Stimulated activated CD4-positive, alpha-beta T cell treated with anti-CD3 and anti-CD28 coated beads, Interleukin-1b, Interleukin-23, amount 100 ng/mL, for 48 hours (primary cell): Measurements from ENCODE around the gene TBX1.

Experiments
- DNase-seq: peaks from one replicate; pipeline ENCODE4 v3.0.0-alpha.2; 2020

TBX1 gene

DNA sequence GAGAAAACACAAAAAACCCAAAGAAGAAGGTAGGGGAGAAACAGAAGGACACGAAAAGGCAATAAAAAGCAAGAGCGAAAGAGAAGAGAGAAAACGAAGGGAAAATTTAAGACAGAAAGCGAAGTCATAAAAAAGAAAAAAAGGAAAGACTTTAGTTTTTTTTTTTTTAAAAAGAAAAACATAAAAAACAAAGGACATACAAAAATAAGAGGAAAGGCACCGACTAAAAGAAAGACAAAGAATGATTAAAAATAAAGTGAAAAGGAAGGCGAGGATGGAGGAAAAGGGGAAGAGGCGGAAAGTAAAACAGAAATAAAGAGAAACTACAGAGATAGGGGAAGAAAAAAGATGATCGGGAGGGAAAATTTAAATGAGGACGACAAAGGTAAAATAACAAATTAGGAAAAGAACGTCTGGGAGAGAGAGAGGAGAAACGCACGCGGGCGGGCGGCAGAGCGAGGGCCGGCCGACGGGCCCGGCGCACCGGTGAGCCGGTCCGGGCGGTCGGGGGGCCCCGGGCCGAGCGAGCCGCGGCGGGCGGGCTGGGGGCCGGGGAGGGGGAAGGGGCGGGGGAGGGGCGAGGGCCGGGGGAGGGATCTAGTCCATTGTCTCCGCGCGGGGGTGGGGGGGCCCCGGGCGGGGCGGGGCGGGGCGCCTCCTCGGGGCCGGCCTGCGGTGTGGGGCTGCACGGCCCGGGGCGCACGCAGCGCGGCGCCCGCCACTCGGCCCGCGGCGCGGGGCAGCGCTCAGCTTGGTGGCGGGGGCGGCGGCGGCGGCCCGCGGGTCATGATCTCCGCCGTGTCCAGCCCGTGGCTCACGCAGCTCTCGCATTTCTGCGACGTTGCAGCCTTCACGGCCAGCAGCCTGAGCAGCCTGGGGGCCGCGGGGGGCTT, at the start of gene TBX1:
TSS of gene TBX1 (plus strand) at position 721 of the 893 bp plus-strand sequence. CDS start at position 787, 66 bp downstream.
- DNase-seq, result no peak

DNA sequence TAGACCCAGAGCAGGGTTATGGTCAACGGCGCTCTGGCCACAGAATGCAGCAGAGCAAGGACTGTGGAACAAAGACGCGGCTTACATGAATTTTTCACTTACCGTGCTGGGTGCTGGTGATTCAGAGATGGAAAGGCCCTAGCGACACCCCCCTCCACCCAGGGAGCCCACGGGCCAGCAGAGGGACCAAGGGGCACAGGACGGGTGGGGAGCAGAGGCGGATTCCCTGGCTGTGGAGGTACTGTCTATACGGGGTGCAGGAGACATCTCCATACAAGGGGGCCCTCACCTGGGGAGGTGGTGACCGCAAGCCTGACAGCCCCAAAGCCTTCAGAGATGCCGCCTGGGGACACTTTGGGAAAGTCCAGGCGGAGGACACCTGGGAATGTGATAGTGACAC, 47.3 kb upstream of the TBX1 start:
- no peak for DNase-seq

DNA sequence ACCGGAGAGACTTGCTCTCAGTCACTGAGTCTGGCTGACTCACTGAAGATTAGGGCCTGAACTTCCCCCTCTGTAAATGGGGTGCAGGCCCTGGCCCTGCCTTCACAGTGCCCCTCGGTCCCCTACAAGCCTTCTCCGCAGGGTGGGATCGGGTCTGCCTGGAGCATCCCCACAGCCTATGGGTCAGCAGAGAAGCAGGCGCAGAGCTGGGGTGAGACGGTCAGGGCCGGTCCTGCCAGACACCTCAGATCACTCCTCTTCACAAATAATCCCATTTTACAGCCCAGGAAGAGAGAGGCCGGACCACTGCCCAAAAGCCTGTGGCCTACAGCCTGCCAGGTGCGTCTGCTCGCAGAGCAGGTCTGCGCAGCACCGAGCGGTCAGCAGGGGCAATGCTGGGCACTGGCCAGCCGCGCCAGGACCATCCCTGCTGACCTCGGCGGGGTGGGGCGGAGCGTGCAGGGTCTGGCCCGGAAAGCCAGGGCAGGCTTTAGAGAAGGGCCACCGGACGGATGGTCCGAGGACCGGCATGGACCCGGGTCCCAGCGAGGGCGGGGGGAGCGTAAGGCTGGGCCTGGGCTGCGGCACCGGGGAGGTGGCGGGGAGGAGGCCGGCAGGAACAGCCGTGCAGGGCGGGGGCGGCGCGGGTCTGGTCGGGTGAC, 46.8 kb upstream of the TBX1 start:
- DNase-seq, result no peak

DNA sequence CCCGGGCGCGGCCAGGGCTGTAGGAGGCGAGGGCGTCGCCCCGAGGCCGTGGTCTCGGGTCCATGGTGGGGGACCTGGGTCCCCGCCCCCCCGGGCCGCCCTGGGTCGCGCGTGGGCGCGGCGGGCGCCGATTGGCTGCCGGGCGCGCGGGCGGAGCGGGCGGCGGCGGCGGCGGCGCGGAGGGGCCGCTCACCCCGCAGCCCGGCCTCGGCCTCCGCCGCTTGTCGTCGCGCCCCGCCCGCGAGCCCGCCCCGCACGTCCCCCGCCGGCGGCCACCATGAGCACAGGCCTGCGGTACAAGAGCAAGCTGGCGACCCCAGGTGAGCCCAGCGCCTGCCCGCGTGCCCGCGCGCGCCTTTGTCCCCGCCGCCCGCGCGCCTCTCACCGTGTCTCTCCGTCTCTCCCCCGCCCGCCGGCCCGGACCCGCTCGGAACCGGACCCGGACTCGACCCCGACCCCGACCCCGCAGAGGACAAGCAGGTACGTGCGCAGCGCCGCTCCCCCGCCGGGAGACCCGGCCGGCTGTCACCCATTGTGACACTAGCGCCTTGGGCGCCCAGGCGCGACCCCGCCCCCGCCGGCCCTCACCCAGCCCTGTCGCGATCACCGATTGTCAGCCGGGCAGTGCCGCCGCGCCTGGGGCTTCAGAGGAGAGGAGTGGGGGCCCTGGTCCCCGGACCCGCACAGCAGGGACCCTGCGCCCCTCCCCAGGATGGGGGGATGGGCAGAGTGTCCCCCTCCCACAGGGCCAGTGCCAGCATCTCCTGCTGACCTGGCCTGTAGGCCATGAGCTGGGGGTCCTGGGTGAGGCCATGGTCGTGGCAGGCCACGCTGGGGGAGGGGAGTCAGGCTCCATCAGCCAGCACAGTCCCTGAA, 46.0 kb upstream of the TBX1 start, which contains the start of gene SEPTIN5:
TSS of gene SEPTIN5 (plus strand) at position 192 of the 876 bp plus-strand sequence. CDS start at position 278, 86 bp downstream.
- DNase-seq, result no peak

DNA sequence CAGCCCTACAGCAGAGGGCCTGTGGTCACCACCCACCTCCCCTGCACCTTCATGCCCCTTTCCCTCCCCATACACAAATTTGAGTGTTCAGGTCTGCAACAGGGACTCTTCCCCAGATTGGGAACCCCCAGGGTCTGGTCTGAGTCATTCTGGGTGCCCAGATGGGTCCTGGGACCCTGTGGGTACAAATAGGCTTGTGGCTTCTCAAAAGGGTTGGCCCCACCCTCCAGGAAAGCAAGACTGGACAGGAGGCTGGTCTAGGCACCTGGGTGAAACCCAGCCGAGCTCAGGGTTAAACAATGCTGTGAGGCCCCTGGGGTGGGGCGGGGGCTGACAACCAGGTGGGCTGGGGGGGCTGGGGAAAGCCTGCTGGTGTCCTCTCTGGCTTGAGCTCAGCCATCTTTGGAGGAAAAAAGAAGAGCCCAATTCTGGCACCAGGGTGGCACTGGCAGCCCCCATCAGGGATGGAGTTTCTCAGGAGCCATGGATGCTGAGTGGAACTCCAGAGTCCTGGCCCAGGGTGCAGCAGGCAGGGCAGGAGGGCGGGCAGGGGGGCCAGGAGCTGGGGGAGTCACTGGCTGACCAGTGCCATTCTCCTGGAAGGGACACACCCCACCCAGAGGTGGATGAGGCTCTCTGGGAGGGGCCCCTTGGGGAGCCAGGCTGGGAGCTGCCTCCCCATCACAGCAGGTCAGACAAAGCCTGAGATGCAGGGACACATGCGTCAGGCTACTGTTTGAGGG, 45.2 kb upstream of the TBX1 start:
- DNase-seq, result no peak

DNA sequence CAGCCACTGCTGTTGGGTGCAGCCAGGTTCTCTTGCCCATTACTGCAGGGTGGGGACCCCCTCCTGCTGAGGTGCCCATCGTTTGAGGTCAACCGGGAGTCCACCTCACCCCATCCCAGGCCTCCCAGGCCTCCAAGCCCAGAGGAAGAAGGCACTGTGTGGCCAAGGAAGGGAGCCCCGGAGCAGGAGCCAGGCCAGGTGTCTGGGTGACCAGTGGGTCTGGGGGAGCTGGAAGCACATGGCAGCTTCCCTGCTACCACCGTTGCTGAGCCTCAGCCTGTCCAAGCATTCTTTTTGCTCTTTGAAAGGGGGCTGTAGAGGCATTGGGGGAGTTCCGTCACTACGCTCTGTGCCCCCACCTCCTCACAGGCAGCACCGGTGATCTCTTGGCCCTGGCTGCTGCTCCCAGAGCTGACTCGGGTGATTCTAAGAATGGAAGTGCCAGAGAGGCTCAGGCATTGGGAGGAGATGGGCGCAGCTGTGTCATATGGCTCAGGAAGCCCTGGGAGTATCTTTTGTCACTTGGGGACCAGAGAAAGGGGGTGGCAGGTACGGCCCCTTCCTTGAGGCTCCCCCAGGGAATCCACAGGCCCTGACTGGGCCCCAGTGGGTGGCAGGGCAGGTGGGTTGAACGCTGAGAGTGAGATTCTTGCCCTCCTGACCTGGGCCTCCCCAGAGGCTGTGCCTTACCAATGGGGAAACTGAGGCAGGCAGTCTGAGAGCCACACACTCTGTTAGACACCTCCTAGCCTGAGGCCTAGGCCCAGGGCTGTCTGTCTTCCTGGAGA, 44.3 kb upstream of the TBX1 start:
- DNase-seq, result no peak

DNA sequence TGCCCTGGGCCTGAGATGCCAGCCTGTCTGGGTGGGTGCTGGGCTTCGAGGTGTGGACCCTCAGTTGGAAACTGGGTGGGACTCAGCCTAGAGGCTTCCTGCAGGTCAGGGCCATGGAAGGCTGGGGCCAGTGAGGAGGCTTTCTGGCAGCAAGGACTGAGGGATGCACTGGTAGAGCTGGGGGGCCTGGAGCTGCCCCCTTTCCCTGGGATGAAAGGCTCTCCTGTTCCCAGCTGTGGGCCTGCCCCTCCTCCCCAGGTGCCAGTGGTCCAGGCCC, 43.8 kb upstream of the TBX1 start:
- DNase-seq, result no peak

DNA sequence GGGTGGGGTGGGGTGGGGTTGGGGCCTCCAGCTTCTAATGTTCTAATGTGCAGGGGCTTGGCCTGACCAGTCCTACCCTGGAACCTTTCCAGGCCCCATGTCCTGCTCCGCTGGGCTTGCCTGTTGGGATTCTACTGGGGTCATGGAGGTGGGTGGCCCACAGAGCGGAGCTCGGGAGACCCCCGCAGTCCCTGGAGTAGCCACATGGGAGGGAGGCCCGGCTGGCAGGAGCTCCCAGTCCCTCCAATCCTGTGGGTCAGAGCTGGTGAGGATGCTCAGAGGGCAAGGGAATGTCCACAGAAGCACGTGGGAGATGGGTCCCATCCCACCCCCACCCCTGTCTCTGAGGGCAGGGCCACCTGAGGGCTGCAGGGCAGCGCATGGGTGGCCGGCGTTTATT, 43.4 kb upstream of the TBX1 start:
- no peak for DNase-seq

DNA sequence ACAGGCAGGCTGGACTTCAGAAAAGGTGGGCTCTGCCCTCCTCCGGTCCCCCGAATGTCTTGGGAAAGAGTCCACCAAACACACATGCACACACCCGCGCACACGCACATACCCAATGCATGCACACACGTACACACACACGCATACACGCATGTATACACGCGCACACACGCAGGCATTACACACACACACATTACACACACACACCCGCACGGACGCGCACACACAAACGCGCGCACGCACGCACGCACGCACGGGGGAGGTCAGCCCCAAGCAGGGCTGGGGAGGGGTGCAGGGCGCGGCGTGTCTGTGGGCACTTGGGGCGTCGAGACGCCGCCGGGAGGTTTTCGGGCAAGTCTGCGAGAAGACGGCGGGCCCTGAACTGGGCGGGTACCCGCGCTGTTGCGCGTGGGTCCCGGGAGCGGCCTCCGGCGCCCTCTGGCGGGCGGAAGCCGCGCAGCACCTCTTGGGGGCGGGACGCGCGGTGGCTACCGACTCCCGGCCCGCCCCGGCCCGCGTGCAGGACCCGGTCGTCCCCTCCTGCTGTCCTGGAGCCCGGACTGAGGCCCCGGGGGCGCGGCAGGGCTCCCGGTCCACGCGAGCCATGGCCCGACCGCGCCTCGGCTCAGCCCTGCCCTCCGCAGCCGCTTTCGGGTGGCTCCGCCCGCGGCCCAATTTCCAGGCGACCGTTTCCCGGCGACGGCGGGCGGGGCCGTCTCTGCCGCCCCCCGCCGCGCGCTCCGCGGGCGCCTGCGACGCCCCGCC, 42.7 kb upstream of the TBX1 start:
- peak; percentile 70 for DNase-seq

DNA sequence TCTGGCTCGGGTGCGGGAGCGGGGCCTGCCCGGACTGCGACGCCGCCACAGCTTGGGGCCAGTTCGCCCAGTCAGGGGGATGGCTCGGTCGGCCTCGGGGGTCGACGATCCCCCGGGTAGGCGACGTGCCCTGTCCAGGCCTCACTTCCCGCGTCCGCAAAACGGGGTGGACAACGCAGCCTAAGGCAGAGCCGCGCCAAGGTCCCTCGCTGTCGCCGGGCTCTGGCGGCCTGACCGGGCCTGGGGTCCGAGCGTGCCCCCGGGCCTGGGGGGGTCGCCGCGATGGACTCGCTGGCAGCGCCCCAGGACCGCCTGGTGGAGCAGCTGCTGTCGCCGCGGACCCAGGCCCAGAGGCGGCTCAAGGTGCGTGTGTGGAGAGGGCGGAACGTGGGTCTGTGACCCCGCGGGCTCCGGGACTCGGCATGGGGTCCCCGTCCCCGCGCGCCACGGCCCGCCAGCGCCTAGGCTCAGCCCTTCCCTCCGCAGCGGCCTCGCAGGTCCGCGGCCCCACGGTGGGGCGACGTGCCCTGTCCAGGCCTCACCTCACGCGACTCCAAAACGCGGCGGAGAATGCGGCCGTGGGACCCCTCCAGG, 42.0 kb upstream of the TBX1 start:
- DNase-seq, result no peak

DNA sequence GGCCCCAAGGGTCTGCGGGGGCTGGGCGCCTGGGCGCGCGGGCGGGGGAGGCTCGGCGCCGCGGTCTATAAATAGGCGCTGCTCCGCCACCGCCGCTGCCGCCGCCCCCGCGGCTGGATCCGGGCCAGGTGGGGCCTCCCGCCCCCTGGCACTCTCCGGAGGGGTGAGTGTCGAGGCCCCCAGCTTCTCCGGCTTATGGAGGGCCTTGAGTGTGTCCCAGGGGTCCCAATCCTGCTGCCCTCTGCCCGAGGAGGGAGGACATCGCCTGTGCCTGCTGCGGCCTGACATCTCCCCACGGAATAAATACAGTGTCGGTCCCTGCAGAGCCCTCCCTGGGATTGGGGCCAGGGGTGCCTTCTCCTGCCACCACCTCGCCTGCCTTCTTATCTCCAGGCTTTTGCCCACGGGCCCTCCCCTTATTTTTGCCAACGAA, 41.5 kb upstream of the TBX1 start:
- no peak for DNase-seq

DNA sequence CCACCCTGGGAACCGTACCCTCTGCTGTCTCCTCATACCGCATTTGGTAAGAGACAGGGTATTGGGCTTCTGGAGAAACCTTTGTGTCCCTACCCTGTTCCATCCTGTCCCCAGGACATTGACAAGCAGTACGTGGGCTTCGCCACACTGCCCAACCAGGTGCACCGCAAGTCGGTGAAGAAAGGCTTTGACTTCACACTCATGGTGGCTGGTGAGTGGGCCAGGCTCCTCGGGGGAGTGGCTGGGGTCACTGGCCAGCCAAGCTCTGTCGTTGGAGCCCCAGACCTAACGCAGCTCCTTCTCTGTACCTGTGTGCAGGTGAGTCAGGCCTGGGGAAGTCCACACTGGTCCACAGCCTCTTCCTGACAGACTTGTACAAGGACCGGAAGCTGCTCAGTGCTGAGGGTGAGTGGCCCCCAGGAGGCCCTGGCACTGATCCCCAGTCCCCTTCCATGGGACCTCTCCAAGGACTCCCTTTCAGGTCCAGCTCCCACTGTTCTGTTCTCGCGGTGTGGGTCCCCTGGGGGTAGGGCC, 41.0 kb upstream of the TBX1 start:
- no peak for DNase-seq

DNA sequence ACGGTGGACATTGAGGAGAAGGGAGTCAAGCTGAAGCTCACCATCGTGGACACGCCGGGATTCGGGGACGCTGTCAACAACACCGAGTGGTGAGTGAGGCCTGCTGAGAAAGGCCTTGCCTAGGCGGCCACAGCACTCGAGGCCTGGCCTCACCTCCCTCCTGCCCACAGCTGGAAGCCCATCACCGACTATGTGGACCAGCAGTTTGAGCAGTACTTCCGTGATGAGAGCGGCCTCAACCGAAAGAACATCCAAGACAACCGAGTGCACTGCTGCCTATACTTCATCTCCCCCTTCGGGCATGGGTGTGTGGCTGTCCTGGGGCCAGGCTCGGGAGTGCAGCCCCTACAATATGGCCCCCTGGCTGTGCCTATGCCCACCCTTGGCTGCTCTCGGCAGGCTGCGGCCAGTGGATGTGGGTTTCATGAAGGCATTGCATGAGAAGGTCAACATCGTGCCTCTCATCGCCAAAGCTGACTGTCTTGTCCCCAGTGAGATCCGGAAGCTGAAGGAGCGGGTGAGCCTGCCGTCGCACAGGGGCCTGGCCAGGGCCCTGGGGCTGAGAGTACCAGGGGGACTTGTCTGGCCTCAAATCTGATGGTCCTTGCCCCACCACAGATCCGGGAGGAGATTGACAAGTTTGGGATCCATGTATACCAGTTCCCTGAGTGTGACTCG, 40.3 kb upstream of the TBX1 start:
- DNase-seq, result no peak

DNA sequence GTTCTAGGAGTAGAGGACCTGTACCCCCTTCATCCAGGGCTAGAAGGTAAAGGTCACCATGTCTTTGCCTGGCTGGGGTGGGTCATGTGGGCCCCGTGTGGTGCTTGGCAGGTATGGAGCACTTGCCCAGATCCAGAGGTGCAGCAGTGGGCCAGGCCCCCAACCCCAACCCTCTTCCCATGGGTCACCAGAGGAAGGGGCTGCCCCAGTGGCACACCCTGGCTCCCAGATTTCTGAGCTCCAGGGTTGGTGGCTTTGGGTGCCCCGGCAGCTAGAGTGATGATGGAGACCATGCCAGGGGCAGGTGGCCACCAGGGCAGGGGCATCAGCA, 39.6 kb upstream of the TBX1 start:
- no peak for DNase-seq

DNA sequence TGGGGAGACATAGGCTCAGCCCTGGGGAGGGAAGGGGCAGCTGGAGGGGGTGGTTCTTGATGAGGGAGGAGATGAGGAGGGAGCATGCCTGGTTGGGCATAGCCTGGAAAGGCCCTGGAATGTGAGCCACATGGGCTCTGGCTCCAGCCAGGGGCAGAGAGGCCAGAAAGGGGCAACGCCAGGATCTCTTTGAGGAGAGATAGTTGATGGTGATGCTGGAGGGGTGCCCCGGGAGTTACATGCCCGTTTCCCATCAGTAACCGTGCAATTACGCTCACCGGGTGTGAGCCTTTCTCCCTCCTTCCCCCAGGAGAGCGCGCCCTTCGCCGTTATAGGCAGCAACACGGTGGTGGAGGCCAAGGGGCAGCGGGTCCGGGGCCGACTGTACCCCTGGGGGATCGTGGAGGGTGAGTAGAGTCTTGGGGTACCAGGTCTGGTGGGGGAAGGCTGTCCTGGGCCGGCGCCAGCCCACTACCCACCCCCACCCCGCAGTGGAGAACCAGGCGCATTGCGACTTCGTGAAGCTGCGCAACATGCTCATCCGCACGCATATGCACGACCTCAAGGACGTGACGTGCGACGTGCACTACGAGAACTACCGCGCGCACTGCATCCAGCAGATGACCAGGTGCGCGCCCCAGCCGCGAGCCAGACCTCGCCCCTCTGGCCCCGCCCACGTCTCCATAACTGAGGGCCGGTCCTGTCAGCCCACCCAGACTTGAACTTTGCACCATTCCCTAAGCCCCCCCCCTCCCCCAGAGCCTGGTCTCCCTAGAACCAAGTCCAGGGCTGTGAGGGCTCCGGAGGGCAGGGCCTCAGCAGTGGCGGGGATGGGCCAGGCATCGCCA, 39.0 kb upstream of the TBX1 start:
- DNase-seq, result no peak

DNA sequence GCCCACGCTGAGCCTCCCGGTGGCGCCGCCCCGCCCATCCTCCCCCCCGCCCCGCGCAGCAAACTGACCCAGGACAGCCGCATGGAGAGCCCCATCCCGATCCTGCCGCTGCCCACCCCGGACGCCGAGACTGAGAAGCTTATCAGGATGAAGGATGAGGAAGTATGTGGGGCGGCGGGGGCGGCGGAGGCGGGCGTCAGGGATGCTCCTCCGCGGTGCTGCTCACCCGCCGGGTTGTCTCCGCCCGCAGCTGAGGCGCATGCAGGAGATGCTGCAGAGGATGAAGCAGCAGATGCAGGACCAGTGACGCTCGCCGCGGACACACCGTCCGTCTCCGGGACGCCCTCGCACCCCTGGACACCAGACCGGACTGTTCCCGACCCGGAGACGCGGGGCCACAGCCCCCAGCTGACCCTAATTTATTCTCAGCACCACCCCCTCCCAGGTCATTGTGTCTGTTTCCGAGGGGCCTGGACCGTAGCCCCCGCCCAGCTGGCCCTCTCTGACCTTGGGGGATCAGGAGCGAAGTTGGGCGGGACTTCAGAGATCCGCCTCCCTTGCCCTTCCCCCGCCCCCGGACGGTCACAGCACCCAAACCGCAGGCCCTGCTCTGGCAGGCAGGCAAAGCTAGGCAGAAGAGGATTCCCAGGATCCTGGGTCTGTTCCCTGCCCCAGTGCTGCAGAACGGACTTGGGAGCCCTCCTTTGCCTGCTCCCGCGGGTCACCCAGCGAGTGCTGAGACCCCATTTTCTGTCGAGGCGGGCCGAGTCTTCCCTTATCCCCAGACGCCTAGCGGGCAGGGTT, 38.2 kb upstream of the TBX1 start:
- no peak for DNase-seq

DNA sequence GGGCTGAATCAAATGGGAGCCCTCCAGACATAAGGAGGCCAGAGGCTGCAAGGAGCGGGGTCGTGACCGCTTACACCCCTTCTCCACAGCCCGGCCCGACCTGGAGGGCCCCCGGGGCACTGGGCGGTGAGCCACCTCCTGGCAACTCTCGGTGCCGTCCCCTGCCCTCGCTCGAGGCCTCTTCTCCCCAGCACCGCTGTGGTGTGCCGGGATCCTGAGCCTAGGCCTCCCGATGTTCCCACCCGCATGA, 37.7 kb upstream of the TBX1 start:
- no peak for DNase-seq

DNA sequence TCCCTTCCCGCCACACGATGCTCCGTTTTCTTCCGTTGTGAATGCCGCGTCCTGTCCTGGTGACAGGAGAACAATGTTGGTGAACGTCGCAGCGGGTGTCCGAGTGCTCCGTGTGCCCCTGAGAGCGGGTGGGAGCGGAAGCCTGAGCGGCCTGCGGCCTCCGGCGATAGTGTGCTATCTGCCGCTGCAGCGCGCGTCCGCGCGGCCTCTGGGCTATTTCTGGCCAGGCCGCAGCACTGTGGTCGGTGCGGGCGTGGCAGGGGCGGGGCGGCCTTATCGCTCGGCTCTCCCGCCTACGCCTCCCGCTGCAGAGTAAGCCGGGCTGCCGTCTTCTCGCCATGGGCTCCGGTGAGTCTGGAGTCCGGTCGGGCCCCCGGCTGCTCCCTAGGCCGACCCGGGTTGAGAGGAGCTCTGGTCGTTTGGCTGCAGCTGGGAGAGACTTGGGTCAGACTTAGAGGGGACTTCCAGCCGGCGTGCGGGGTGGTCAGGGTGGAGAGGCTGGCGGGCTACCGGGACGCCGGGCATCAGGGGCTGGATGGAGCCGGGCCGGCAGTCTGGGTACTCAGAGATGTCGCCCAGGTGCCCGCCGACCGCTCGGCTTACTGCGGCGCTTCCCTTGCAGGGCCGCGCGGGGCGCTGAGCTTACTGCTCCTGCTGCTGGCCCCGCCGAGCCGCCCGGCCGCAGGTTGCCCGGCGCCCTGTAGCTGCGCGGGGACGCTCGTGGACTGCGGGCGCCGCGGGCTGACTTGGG, 37.2 kb upstream of the TBX1 start, which contains the start of gene GP1BB:
TSS of gene GP1BB (plus strand) at position 308 of the 751 bp plus-strand sequence. CDS start at position 339, 31 bp downstream.
- DNase-seq, result peak; percentile 35
